Peyer's patch (tissue), 4 donors: Measurements from ENCODE around the gene PPA2. TPM values are rescaled to one million over a fixed set of nuclear protein-coding genes. Genes with fewer than 3 reads are reported as not detected.

Source experiments
- DNase-seq, 3 donors: peaks; one replicate each; pipeline ENCODE4 v3.0.0-alpha.2; 2017 to 2019
- H3K27ac ChIP-seq, 4 donors: fragments of 200-600 bp; sonication (generic); one replicate each; pipeline ENCODE4 v1.5.1; 2016 to 2019
- H3K27me3 ChIP-seq, 2 donors: fragments of 200-600 bp; sonication (generic); one replicate each; pipeline ENCODE4 v1.5.1; 2019
- H3K36me3 ChIP-seq, 3 donors: fragments of 200-600 bp; sonication (generic); one replicate each; pipeline ENCODE4 v1.5.1; 2016 to 2019
- H3K4me1 ChIP-seq, 4 donors: fragments of 200-600 bp; sonication (generic); one replicate each; pipeline ENCODE4 v1.5.1; 2016 to 2019
- H3K4me3 ChIP-seq, 4 donors: fragments of 200-600 bp; sonication (generic); 1 replicate in 3 of 4; 2 replicates in 1 of 4; pipeline ENCODE4 v1.5.1; 2016 to 2019; ENCODE audit warnings: mild to moderate bottlenecking in 1 of 4
- H3K9me3 ChIP-seq, 4 donors: fragments of 200-600 bp; sonication (generic); one replicate each; pipeline ENCODE4 v1.5.1; 2016 to 2019; ENCODE audit warnings: mild to moderate bottlenecking in 1 of 4
- POLR2A ChIP-seq, 2 donors: fragments of 450-650 bp; IDR thresholded peaks; one replicate each; pipeline ENCODE4 v1.5.1; 2017; ENCODE audit warnings: antibody characterized with exemption in 2 of 2, mild to moderate bottlenecking in 2 of 2, moderate library complexity in 2 of 2
- total RNA-seq, 4 donors: library from RNA; depleted of rRNA; stranded (reverse); fragments of >200 nt; gene quantifications; one replicate each; pipeline ENCODE4 v1.1.0, GENCODE V29; 2016
- TF ChIP-seq, protein P1 (sequence below), 6 experiments: fragments of 450-650 bp in 4 of 6; fragments of 200-600 bp in 2 of 6; sonication (generic) in 1 of 6; IDR thresholded peaks; one replicate each; pipeline ENCODE4 v1.5.1; 2017 to 2019; ENCODE audit warnings: antibody characterized with exemption in 6 of 6, mild to moderate bottlenecking in 3 of 6, moderate library complexity in 1 of 6

Gene PPA2
- total RNA-seq, 4 donors from 2014 or later = 58.4 to 140 (median 104) TPM

GRCh38 chr4:105348719-105349118 is 125.1 kb downstream of the PPA2 start:
- TF ChIP-seq, protein P1, sequence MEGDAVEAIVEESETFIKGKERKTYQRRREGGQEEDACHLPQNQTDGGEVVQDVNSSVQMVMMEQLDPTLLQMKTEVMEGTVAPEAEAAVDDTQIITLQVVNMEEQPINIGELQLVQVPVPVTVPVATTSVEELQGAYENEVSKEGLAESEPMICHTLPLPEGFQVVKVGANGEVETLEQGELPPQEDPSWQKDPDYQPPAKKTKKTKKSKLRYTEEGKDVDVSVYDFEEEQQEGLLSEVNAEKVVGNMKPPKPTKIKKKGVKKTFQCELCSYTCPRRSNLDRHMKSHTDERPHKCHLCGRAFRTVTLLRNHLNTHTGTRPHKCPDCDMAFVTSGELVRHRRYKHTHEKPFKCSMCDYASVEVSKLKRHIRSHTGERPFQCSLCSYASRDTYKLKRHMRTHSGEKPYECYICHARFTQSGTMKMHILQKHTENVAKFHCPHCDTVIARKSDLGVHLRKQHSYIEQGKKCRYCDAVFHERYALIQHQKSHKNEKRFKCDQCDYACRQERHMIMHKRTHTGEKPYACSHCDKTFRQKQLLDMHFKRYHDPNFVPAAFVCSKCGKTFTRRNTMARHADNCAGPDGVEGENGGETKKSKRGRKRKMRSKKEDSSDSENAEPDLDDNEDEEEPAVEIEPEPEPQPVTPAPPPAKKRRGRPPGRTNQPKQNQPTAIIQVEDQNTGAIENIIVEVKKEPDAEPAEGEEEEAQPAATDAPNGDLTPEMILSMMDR (IDR thresholded peaks at IDR 0.05) = no peak
- no peak for TF ChIP-seq POLR2A (IDR thresholded peaks at IDR 0.05)
- Histone ChIP-seq H3K27me3 (no peaks in the 10 kb centered on the region), H3K9me3 (no peaks in the 10 kb centered on the region), H3K4me3 (no peak overlapping the region), H3K4me1 (no peaks in the 10 kb centered on the region), H3K27ac (no peak overlapping the region), H3K36me3 (no peaks in the 10 kb centered on the region)
- DNase-seq = no peak

GRCh38 chr4:105346869-105347268 is 127.0 kb downstream of the PPA2 start:
- no peaks in the 10 kb centered on the region for H3K9me3 ChIP-seq
- no peak overlapping the region for H3K27ac ChIP-seq
- H3K4me1 ChIP-seq = no peaks in the 10 kb centered on the region
- H3K36me3 ChIP-seq = no peaks in the 10 kb centered on the region
- no peak for DNase-seq
- no peaks in the 10 kb centered on the region for H3K27me3 ChIP-seq
- H3K4me3 ChIP-seq = no peak overlapping the region
- TF ChIP-seq POLR2A (IDR thresholded peaks at IDR 0.05) = no peak
- TF ChIP-seq, protein P1 (IDR thresholded peaks at IDR 0.05) = no peak

DNA sequence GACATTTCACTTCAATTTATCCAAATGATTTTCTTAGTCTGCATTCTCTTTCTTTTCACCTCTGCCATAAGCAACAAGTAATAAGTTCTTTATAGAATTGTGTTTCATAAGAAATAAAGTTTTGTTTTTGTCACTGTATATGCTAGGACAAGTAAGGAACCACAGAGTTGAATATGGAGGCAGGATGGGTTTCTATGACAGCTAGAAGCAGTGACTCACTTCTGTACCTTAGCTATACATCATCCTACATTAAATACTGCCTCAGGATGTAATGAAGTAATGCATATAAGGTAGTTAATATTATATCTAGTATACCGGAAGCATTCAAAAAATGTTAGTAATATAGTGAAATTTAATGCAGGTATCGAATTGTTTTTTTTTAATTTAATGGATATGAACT is 128.0 kb downstream of the PPA2 start:
- TF ChIP-seq, protein P1 (IDR thresholded peaks at IDR 0.05) = no peak
- no peak for TF ChIP-seq POLR2A (IDR thresholded peaks at IDR 0.05)
- no peak overlapping the region for H3K27ac ChIP-seq
- H3K4me3 ChIP-seq = no peak overlapping the region
- H3K36me3 ChIP-seq = no peaks in the 10 kb centered on the region
- DNase-seq = no peak
- no peaks in the 10 kb centered on the region for H3K4me1 ChIP-seq
- H3K9me3 ChIP-seq = no peaks in the 10 kb centered on the region
- no peaks in the 10 kb centered on the region for H3K27me3 ChIP-seq

DNA sequence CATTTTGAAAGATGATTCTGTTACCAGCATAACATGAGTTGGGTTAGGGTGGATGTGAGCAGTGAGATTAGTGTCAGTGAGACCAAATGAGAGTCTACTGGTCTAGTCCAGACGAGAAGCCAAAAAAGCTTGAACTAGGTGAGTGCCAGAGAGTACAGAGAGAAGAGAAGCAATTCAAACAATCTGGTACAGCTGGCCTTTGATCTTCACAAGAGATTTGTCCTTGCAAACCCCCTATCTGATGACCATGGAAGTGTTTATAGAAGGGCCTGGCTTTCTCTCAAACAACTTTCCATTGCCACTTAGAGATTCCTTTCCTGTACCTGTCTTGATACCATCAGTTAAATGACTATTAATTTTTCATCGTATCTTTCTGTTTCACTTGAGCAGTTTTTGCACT is 128.5 kb downstream of the PPA2 start:
- Histone ChIP-seq H3K9me3 (no peaks in the 10 kb centered on the region), H3K27ac (no peak overlapping the region), H3K36me3 (no peaks in the 10 kb centered on the region), H3K27me3 (no peaks in the 10 kb centered on the region), H3K4me3 (no peak overlapping the region), H3K4me1 (no peaks in the 10 kb centered on the region)
- no peak for DNase-seq
- TF ChIP-seq, protein P1 (IDR thresholded peaks at IDR 0.05) = no peak
- no peak for TF ChIP-seq POLR2A (IDR thresholded peaks at IDR 0.05)

DNA sequence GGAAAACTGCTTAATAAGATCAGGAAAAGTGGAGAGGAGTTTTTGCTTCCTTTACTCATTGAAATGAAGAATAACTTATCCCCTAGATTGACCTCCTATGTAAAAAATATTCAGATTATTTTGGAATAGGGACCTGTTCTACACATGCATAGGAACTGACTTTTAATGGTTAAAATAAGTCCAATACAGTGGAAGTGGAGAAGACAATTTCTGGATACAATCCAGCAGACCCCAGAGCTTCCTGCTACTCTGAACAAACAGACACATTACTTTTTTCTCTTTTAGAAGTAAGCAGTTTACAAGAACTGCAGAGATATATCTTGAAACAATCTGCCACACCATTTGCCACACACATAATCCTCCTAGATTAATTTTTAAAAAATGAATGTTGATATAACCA is 129.7 kb downstream of the PPA2 start:
- H3K9me3 ChIP-seq = no peaks in the 10 kb centered on the region
- TF ChIP-seq, protein P1 (IDR thresholded peaks at IDR 0.05) = no peak
- TF ChIP-seq POLR2A (IDR thresholded peaks at IDR 0.05) = no peak
- DNase-seq = no peak
- H3K36me3 ChIP-seq = no peaks in the 10 kb centered on the region
- H3K27me3 ChIP-seq = no peaks in the 10 kb centered on the region
- no peak overlapping the region for H3K27ac ChIP-seq
- H3K4me1 ChIP-seq = no peaks in the 10 kb centered on the region
- no peak overlapping the region for H3K4me3 ChIP-seq
